Testis (tissue), 3 donors: ENCODE measurements around the gene ZNF521. TPM values are rescaled to one million over a fixed set of nuclear protein-coding genes. Genes with fewer than 3 reads are reported as not detected.

Source experiments
- DNase-seq: peaks from one replicate; pipeline ENCODE4 v3.0.0-alpha.2; 2019
- H3K27ac ChIP-seq, 2 donors: fragments of 200-600 bp; sonication (generic); one replicate each; pipeline ENCODE4 v1.5.1; 2019
- H3K27me3 ChIP-seq: fragments of 200-600 bp; sonication (generic); one replicate; pipeline ENCODE4 v1.5.1; 2019
- H3K36me3 ChIP-seq: fragments of 200-600 bp; sonication (generic); one replicate; pipeline ENCODE4 v1.5.1; 2017; ENCODE audit warnings: low read depth; ENCODE audit errors: missing control alignments
- H3K4me1 ChIP-seq: fragments of 200-600 bp; sonication (generic); one replicate; pipeline ENCODE4 v1.5.1; 2019
- H3K4me3 ChIP-seq, 2 donors: fragments of 200-600 bp; sonication (generic); one replicate each; pipeline ENCODE4 v1.5.1; 2017 to 2019
- H3K9me3 ChIP-seq: fragments of 200-600 bp; sonication (generic); one replicate; pipeline ENCODE4 v1.5.1; 2017
- CTCF ChIP-seq, 3 experiments: fragments of 450-650 bp in 2 of 3; fragments of 200-600 bp in 1 of 3; sonication (generic) in 1 of 3; IDR thresholded peaks; one replicate each; pipeline ENCODE4 v1.5.1; 2016 to 2019; ENCODE audit warnings: antibody characterized with exemption in 3 of 3, mild to moderate bottlenecking in 2 of 3, moderate library complexity in 1 of 3
- POLR2A ChIP-seq: fragments of 450-650 bp; IDR thresholded peaks from one replicate; pipeline ENCODE4 v1.6.1; 2017; ENCODE audit warnings: antibody characterized with exemption, mild to moderate bottlenecking, moderate library complexity
- WGBS, 2 donors: methylation state at CpG; one replicate each; pipeline ENCODE4 v1.1.5; 2018; 5-methylcytosine and 5-hydroxymethylcytosine counted together
- intact Hi-C: fragments of 100-400 bp; cut with DNase I; formaldehyde crosslinking; loops from one replicate; pipeline ENCODE4 v1.15.1; 2023; ENCODE audit warnings: low total_unique reads
- polyA plus RNA-seq: library from polyadenylated mRNA; stranded (reverse); fragments of 350-450 nt; fragmentation: Illumina TruSeq; extraction: RNeasy Lipid Tissue Mini Kit (QIAGEN cat#74804); gene quantifications from one replicate; pipeline ENCODE4 v1.2.3, GENCODE V29; 2014; ENCODE audit warnings: low read depth, low replicate concordance; ENCODE audit not compliant: insufficient read depth
- total RNA-seq, 2 donors: library from RNA; depleted of rRNA; stranded (reverse); fragments of >200 nt; gene quantifications; one replicate each; pipeline ENCODE4 v1.2.3, GENCODE V29; 2016

ZNF521 gene
- total and polyA plus RNA-seq, 3 donors from 2014 or later, result 8.7 to 46.9 (median 34.7) TPM

- Histone ChIP-seq H3K4me1 (no peaks in the 10 kb centered on the region), H3K27me3 (no peaks in the 10 kb centered on the region), H3K4me3 (no peak overlapping the region), H3K9me3 (no peaks in the 10 kb centered on the region), H3K27ac (no peak overlapping the region), H3K36me3 (no peaks in the 10 kb centered on the region)
- intact Hi-C loops, result no loop called here
- 82 to 95% methylated on average over 2 of the region's 2 CpGs for WGBS, 2 donors
- DNase-seq, result no peak
- TF ChIP-seq POLR2A (no peak), CTCF (IDR thresholded peaks at IDR 0.05) (no peak)
Measured at GRCh38 chr18:25181993-25182392, 170.0 kb downstream of the ZNF521 start.

DNA sequence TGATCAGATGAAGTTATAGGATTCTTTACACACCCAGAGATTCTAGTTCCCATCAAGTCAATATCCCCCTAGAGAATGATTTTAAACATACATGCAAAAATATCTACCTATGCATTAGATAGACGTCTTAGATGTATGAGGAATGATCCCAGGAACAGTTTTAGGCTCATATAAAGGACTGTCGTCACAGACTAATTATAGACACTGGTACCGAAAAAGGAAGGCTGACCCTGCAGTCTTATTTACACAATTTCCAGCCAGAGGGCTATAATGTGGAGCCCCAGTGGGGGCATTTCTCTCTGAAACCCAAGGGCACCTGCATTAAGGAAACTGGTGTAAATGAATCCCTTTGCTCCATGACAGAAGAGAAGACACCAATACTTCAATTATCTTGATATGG is 170.4 kb downstream of the ZNF521 start:
- DNase-seq, result no peak
- intact Hi-C loops, result no loop called here
- Histone ChIP-seq H3K27me3 (no peaks in the 10 kb centered on the region), H3K4me3 (no peak overlapping the region), H3K9me3 (no peaks in the 10 kb centered on the region), H3K4me1 (no peaks in the 10 kb centered on the region), H3K27ac (no peak overlapping the region), H3K36me3 (no peaks in the 10 kb centered on the region)
- TF ChIP-seq POLR2A, result no peak
- TF ChIP-seq CTCF (IDR thresholded peaks at IDR 0.05), result no peak
- 92 to 95% methylated on average over 3 of the region's 3 CpGs for WGBS, 2 donors

DNA sequence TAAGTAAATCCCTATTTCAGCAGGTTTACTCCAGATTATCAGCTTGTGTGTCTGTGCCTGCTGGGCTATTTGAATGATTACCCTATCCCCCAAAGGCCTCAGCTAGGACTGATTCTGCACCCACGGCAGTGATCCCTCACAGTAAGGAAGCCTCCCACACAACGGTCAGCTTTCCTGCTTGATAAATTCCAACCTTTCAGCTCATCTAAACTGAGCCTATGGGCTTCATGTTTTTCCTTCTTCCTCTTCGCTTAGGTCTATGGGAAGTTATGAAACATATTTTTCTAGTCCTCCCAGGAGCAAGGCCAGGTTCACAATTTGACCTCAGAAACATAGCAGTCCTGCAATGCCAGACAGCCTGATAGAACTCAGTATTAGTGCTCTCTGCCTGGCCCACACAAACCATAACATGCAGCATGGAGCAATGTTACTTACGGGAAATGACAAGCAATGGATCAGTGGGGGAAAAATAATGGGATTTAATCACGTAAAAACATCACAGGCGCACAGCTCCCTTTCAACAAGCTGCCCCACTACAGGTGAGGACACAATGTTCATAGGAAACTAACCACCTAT is 170.9 kb downstream of the ZNF521 start:
- Histone ChIP-seq H3K9me3 (no peaks in the 10 kb centered on the region), H3K4me1 (no peaks in the 10 kb centered on the region), H3K4me3 (no peak overlapping the region), H3K27me3 (no peaks in the 10 kb centered on the region), H3K36me3 (no peaks in the 10 kb centered on the region), H3K27ac (no peak overlapping the region)
- no peak for DNase-seq
- TF ChIP-seq POLR2A (no peak), CTCF (IDR thresholded peaks at IDR 0.05) (no peak)
- WGBS, 2 donors, result 64 to 72% methylated on average over 6 of the region's 6 CpGs
- intact Hi-C loops, result no loop called here

DNA sequence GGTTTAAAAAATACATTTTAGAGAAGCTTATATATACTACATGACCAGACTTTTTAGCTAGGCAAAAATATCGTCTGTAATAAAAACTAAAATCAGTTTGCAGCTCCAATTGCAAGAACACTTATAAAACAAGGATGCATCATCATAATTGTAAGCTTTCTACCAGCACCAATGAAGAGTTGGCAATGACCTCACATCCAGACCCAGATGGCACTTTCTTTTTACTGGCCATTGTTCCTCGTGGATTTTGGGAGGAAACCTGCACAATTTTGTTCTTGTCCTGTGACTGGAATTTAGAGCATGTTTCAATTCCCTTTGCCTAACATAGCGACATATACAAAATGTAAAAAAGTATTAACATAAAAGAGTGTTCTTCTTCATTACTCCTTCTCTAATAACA is 174.3 kb downstream of the ZNF521 start:
- H3K27ac ChIP-seq, result no peak overlapping the region
- intact Hi-C loops, result no loop called here
- no peaks in the 10 kb centered on the region for H3K4me1 ChIP-seq
- H3K9me3 ChIP-seq, result no peaks in the 10 kb centered on the region
- TF ChIP-seq CTCF (IDR thresholded peaks at IDR 0.05), result no peak
- no peak for TF ChIP-seq POLR2A
- no peaks in the 10 kb centered on the region for H3K36me3 ChIP-seq
- 82 to 88% methylated on average over 3 of the region's 3 CpGs for whole genome bisulfite sequencing, 2 donors
- no peak for DNase-seq
- H3K4me3 ChIP-seq, result no peak overlapping the region
- H3K27me3 ChIP-seq, result no peaks in the 10 kb centered on the region

GRCh38 chr18:25176518-25177042 is 175.4 kb downstream of the ZNF521 start:
- no peaks in the 10 kb centered on the region for H3K36me3 ChIP-seq
- intact Hi-C loops, result no loop called here
- H3K27me3 ChIP-seq, result no peaks in the 10 kb centered on the region
- TF ChIP-seq POLR2A (no peak), CTCF (IDR thresholded peaks at IDR 0.05) (no peak)
- no peak overlapping the region for H3K4me3 ChIP-seq
- no peaks in the 10 kb centered on the region for H3K4me1 ChIP-seq
- H3K27ac ChIP-seq, result no peak overlapping the region
- WGBS, 2 donors, result 92 to 93% methylated on average over 18 to 19 of the region's 19 CpGs
- H3K9me3 ChIP-seq, result no peaks in the 10 kb centered on the region
- no peak for DNase-seq
